Activated CD8-positive, alpha-beta T cell treated with anti-CD3 and anti-CD28 coated beads, Interleukin-2, amount 10 ng/mL, durations not matched to agents 7 days and 5 days (primary cell): ENCODE results near the gene CSF3. TPM values are rescaled to one million over a fixed set of nuclear protein-coding genes. Genes with fewer than 3 reads are reported as not detected.

Experiments
- ATAC-seq: fragments of 150-1000 bp; cut with Tn5 transposase; one replicate; pipeline ENCODE4 v1.10.0; 2021; ENCODE audit warnings: moderate library complexity
- CTCF ChIA-PET: fragments of 350-600 bp; sonication (Branson Sonifier 250); formaldehyde crosslinking; loops from one replicate; lab custom pipeline; 2021; ENCODE audit warnings: antibody characterized with exemption; lab: Charles Lee
- POLR2A ChIA-PET: fragments of 350-600 bp; sonication (Branson Sonifier 250); formaldehyde crosslinking; loops from one replicate; lab custom pipeline; 2021; ENCODE audit warnings: antibody characterized with exemption; lab: Charles Lee
- DNase-seq: peaks from one replicate; pipeline ENCODE4 v3.0.0-alpha.2; 2020
- H3K27ac Mint-ChIP-seq: one replicate; pipeline ENCODE4 v1.8.0; 2021; ENCODE audit warnings: mild to moderate bottlenecking, mixed read lengths
- H3K27me3 Mint-ChIP-seq: one replicate; pipeline ENCODE4 v1.8.0; 2021; ENCODE audit warnings: low read depth, mixed read lengths
- H3K36me3 Mint-ChIP-seq: one replicate; pipeline ENCODE4 v1.8.0; 2021; ENCODE audit warnings: low read depth, mixed read lengths
- H3K4me1 Mint-ChIP-seq: one replicate; pipeline ENCODE4 v1.8.0; 2021; ENCODE audit warnings: low read depth, mixed read lengths
- H3K4me3 Mint-ChIP-seq: one replicate; pipeline ENCODE4 v1.8.0; 2021; ENCODE audit warnings: mild to moderate bottlenecking, mixed read lengths
- H3K9me3 Mint-ChIP-seq: one replicate; pipeline ENCODE4 v1.8.0; 2022; ENCODE audit warnings: mixed read lengths; ENCODE audit not compliant: insufficient read depth
- total RNA-seq, 2 experiments: library from RNA; stranded (reverse); gene quantifications; one replicate each; pipeline ENCODE4 v1.2.3, GENCODE V29; 2021

Gene CSF3
- total RNA-seq, 2 experiments from 2014 or later, result not detected

- H3K27ac Mint-ChIP-seq, result no peak overlapping the region
- peaks cover 6% of the 10 kb centered on the region for H3K36me3 Mint-ChIP-seq
- CTCF ChIA-PET, result interaction anchor here (0.7 to 5.4 kb wide), 13 partner anchors 8 to 360 kb away, joined by 3 to 115 read pairs (median 7); partner anchors contain the start of genes GSDMA, LRRC3C and ORMDL3
- POLR2A ChIA-PET, result interaction anchor here (0.6 to 1.6 kb wide), 3 partner anchors 15 to 257 kb away, joined by 3 to 8 read pairs (median 7); no protein-coding TSS in a partner anchor
- peaks cover 27% of the 10 kb centered on the region for H3K4me1 Mint-ChIP-seq
- H3K4me3 Mint-ChIP-seq, result peak overlapping the region; percentile 92
- no peak for ATAC-seq
- DNase-seq, result no peak
- H3K9me3 Mint-ChIP-seq, result no peaks in the 10 kb centered on the region
- peaks cover 12% of the 10 kb centered on the region for H3K27me3 Mint-ChIP-seq
Observed at GRCh38 chr17:39979016-39979670, 36.1 kb upstream of the CSF3 start.

DNA sequence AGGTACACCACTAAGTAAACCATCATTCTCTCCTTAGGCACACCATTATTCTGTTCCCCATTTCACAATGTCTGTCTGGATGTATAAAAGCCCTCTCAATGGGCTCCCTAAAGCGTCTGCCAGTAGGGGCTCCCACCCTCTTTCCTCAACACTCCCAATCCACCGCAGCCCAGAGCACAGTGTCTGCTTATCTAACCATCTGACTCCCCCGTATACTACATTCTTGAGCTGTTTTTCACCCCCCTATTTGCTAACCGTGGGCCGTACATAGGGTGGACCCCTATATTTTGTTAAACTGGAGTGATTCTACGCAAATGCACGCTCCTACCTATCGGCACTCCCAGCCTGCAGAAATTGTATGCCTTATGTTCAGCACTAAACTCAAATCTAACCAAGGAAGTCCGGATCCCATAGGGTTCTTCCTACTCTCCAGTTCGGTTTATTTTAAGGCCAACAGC, 35.3 kb upstream of the CSF3 start:
- H3K27ac Mint-ChIP-seq, result peak overlapping the region; percentile 92
- peaks cover 10% of the 10 kb centered on the region for H3K27me3 Mint-ChIP-seq
- H3K36me3 Mint-ChIP-seq, result peaks cover 10% of the 10 kb centered on the region
- ATAC-seq (peak; percentile 15), DNase-seq (no peak)
- H3K4me3 Mint-ChIP-seq, result peak overlapping the region; percentile 92
- CTCF ChIA-PET, result interaction anchor here (0.8 to 5.4 kb wide), 24 partner anchors 9 to 358 kb away, joined by 3 to 115 read pairs (median 6); partner anchors contain the start of genes GSDMA, LRRC3C, MED24 and ORMDL3
- POLR2A ChIA-PET, result interaction anchor here (0.6 to 2.3 kb wide), 15 partner anchors 11 to 292 kb away, joined by 3 to 16 read pairs (median 6); partner anchors contain the start of genes GSDMA, MED24, PGAP3 and WIPF2
- no peaks in the 10 kb centered on the region for H3K9me3 Mint-ChIP-seq
- peaks cover 31% of the 10 kb centered on the region for H3K4me1 Mint-ChIP-seq

DNA sequence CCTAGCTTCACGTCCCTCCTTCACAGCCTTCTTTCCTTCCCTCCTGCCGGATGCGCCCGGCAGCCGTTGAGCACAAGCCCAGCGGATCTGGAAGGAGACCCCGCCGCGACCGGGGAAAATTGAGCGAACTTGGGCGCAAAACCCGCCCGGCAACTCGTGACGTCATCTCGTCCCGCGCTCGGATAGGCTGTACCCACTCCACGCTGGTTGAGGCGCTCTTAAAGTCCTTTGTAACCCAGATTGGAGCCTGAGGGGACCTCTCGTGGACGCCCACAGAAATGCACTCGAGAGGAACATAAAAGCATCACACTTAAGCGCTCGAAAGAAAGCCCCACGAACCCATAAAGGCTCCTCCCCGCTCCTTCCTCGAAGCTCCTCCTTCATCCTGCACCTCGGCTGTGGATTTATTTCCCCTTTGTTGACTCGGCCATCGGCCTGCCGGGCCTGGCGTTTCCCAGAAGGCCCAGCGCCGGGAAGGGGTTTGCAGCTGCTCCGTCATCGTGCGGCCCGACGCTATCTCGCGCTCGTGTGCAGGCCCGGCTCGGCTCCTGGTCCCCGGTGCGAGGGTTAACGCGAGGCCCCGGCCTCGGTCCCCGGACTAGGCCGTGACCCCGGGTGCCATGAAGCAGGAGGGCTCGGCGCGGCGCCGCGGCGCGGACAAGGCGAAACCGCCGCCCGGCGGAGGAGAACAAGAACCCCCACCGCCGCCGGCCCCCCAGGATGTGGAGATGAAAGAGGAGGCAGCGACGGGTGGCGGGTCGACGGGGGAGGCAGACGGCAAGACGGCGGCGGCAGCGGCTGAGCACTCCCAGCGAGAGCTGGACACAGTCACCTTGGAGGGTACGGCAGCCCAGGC, 34.7 kb upstream of the CSF3 start, which contains the start of gene PSMD3:
Gene PSMD3, plus strand, starts transcription at position 457 of the 856 bp plus-strand sequence. Its CDS starts 164 bp downstream, at position 621.
- peaks cover 16% of the 10 kb centered on the region for H3K36me3 Mint-ChIP-seq
- peaks cover 10% of the 10 kb centered on the region for H3K27me3 Mint-ChIP-seq
- ATAC-seq (peak; percentile 98), DNase-seq (peak; percentile 99)
- peak within 1 kb of the TSS; percentile 92 for H3K4me3 Mint-ChIP-seq
- CTCF ChIA-PET, result interaction anchor here (0.6 to 5.4 kb wide), 32 partner anchors 9 to 358 kb away, joined by 3 to 115 read pairs (median 4); partner anchors contain the start of genes GSDMA, LRRC3C, MED24 and MIEN1
- POLR2A ChIA-PET, result interaction anchor here (0.6 to 2.3 kb wide), 15 partner anchors 12 to 293 kb away, joined by 3 to 16 read pairs (median 6); partner anchors contain the start of genes GSDMA, MED24, PGAP3 and WIPF2
- peak within 1 kb of the TSS; percentile 92 for H3K27ac Mint-ChIP-seq
- H3K4me1 Mint-ChIP-seq, result peaks cover 31% of the 10 kb centered on the region
- no peaks in the 10 kb centered on the region for H3K9me3 Mint-ChIP-seq

GRCh38 chr17:39981207-39981741, 34.0 kb upstream of the CSF3 start:
- Mint-ChIP-seq H3K9me3 (no peaks in the 10 kb centered on the region), H3K27me3 (peaks cover 10% of the 10 kb centered on the region), H3K27ac (peak overlapping the region; percentile 92), H3K36me3 (peaks cover 22% of the 10 kb centered on the region), H3K4me1 (peaks cover 31% of the 10 kb centered on the region), H3K4me3 (peak overlapping the region; percentile 92)
- ChIA-PET POLR2A (interaction anchor here (1.0 to 2.3 kb wide), 12 partner anchors 13 to 252 kb away, joined by 3 to 16 read pairs (median 6); partner anchors contain the start of genes GSDMA and MED24), CTCF (interaction anchor here (0.6 to 5.4 kb wide), 27 partner anchors 9 to 359 kb away, joined by 3 to 115 read pairs (median 5); partner anchors contain the start of genes GSDMA, LRRC3C, MIEN1 and ORMDL3)
- ATAC-seq (no peak), DNase-seq (no peak)

GRCh38 chr17:39981766-39982375, 33.4 kb upstream of the CSF3 start:
- Mint-ChIP-seq H3K4me1 (peaks cover 31% of the 10 kb centered on the region), H3K27ac (peak overlapping the region; percentile 92)

DNA sequence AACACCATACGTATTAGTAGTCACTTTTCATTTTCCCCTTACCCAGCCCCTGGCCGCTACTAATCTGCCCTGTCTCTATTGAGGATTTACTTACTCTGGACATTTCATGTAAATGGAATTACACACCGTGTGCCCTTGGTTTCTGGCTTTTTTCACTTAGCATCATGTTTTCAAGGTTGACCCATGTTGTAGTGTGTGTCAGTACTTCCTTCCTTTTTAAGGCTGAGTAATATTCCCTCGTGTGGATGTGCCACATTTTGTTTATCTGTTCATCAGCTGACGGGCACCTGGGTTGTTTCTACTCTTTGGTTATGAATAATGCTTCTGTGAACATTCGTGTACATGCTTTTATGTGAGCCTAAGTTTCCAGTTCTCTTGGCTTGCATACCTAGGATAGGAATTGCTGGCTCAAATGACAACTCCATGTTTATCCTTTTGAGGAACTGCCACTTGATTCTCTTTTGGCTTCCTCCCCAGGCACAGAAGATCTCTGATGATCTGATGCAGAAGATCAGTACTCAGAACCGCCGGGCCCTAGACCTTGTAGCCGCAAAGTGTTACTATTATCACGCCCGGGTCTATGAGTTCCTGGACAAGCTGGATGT, 26.9 kb upstream of the CSF3 start:
- no peaks in the 10 kb centered on the region for H3K9me3 Mint-ChIP-seq
- POLR2A ChIA-PET, result no interaction called here
- no peaks in the 10 kb centered on the region for H3K27me3 Mint-ChIP-seq
- no peak overlapping the region for H3K4me3 Mint-ChIP-seq
- H3K27ac Mint-ChIP-seq, result no peak overlapping the region
- ATAC-seq, result no peak
- peaks cover 76% of the 10 kb centered on the region for H3K36me3 Mint-ChIP-seq
- DNase-seq, result no peak
- H3K4me1 Mint-ChIP-seq, result peaks cover 5% of the 10 kb centered on the region
- CTCF ChIA-PET, result no interaction called here

More at GRCh38 chr17:39981766-39982375, 33.4 kb upstream of the CSF3 start:
- DNase-seq (no peak), ATAC-seq (no peak)
- ChIA-PET POLR2A (interaction anchor here (0.7 to 2.3 kb wide), 4 partner anchors 23 to 158 kb away, joined by 3 to 8 read pairs (median 3); partner anchors contain the start of genes CASC3 and MSL1), CTCF (interaction anchor here (0.9 to 5.4 kb wide), 8 partner anchors 9 to 360 kb away, joined by 3 to 115 read pairs (median 16); partner anchors contain the start of genes GSDMA, LRRC3C and ORMDL3)
- peak overlapping the region; percentile 92 for H3K4me3 Mint-ChIP-seq
- peaks cover 28% of the 10 kb centered on the region for H3K36me3 Mint-ChIP-seq
- H3K27me3 Mint-ChIP-seq, result peaks cover 10% of the 10 kb centered on the region
- no peaks in the 10 kb centered on the region for H3K9me3 Mint-ChIP-seq

DNA sequence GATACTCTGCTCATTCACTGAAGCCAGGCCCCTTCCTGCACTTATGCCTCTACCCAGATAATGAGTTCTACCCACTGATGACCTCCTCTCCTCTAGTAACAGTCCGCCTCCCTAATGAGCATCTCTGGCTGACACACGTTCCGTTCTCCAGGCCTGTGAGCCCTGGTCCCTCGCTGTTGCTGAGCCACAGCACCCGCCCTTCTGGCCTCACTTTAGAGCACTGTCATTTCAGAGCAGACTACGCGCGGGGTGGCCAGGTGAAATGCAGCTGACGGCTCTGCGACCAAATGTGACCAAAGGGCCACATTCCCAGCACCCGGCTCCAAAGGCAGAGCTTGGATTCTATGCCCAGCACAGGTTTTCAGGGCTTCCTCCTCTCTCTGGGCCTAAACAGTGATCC, 20.8 kb upstream of the CSF3 start:
- Mint-ChIP-seq H3K9me3 (no peaks in the 10 kb centered on the region), H3K27me3 (no peaks in the 10 kb centered on the region), H3K4me3 (no peak overlapping the region), H3K27ac (no peak overlapping the region), H3K4me1 (no peaks in the 10 kb centered on the region), H3K36me3 (peaks cover 73% of the 10 kb centered on the region)
- no peak for DNase-seq
- ChIA-PET POLR2A (no interaction called here), CTCF (interaction anchor here (0.7 to 0.8 kb wide), 2 partner anchors 19 to 81 kb away, joined by 3 read pairs; no protein-coding TSS in a partner anchor)
- no peak for ATAC-seq

DNA sequence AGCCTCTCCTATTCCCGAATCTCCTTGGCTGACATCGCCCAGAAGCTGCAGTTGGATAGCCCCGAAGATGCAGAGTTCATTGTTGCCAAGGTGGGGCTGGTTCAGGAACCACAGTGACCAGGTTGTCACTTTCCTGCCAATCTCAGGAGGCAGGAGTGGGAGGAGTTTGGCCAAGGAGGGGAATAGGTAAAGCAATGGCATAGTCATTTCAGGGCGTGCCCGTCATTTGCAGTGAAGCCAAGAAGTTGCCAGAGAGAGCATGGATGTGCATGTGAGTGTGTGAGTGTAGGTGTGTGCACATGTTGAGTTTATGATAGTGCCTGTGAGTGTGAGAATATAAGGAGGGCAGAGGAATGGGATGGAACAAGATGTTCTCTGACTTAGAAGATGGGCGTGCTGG, 19.8 kb upstream of the CSF3 start:
- Mint-ChIP-seq H3K4me3 (no peak overlapping the region), H3K9me3 (no peaks in the 10 kb centered on the region), H3K27ac (peak overlapping the region; percentile 3), H3K36me3 (peaks cover 68% of the 10 kb centered on the region), H3K27me3 (no peaks in the 10 kb centered on the region), H3K4me1 (no peaks in the 10 kb centered on the region)
- ATAC-seq (no peak), DNase-seq (no peak)
- ChIA-PET CTCF (no interaction called here), POLR2A (no interaction called here)

DNA sequence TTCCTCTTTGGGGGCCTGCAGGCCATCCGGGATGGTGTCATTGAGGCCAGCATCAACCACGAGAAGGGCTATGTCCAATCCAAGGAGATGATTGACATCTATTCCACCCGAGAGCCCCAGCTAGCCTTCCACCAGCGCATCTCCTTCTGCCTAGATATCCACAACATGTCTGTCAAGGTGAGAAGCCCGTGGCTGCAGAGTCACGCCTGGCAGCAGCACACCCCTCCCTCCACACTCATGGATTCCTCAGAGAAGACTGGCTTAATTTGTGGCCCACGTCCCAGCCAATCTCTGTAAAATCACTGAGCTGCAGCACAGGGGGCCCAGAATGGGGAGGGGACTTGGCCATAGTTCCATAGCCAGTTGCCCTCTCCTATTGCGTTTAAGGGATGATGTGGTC, 19.1 kb upstream of the CSF3 start:
- H3K36me3 Mint-ChIP-seq, result peaks cover 62% of the 10 kb centered on the region
- no peaks in the 10 kb centered on the region for H3K4me1 Mint-ChIP-seq
- H3K27me3 Mint-ChIP-seq, result no peaks in the 10 kb centered on the region
- ChIA-PET CTCF (interaction anchor here (0.8 to 1.7 kb wide), 3 partner anchors 17 to 91 kb away, joined by 3 to 5 read pairs (median 4); no protein-coding TSS in a partner anchor), POLR2A (no interaction called here)
- no peak for DNase-seq
- H3K4me3 Mint-ChIP-seq, result no peak overlapping the region
- no peaks in the 10 kb centered on the region for H3K9me3 Mint-ChIP-seq
- no peak overlapping the region for H3K27ac Mint-ChIP-seq
- ATAC-seq, result no peak

GRCh38 chr17:39996800-39997199, 18.4 kb upstream of the CSF3 start:
- H3K36me3 Mint-ChIP-seq, result peaks cover 58% of the 10 kb centered on the region

More at GRCh38 chr17:39996800-39997199, 18.4 kb upstream of the CSF3 start:
- ATAC-seq, result no peak
- ChIA-PET POLR2A (no interaction called here), CTCF (interaction anchor here (1.7 kb wide), 2 partner anchors 17 to 79 kb away, joined by 4 to 5 read pairs; no protein-coding TSS in a partner anchor)
- no peaks in the 10 kb centered on the region for H3K27me3 Mint-ChIP-seq
- DNase-seq, result no peak
- no peaks in the 10 kb centered on the region for H3K9me3 Mint-ChIP-seq
- H3K27ac Mint-ChIP-seq, result no peak overlapping the region
- no peaks in the 10 kb centered on the region for H3K4me1 Mint-ChIP-seq
- no peak overlapping the region for H3K4me3 Mint-ChIP-seq
